BJ (cell line): Measurements from ENCODE around the gene DNAJC11. TPM values are rescaled to one million over a fixed set of nuclear protein-coding genes. Genes with fewer than 3 reads are reported as not detected.

Experiments
- CTCF ChIA-PET: fragments of 350-600 bp; formaldehyde crosslinking; extraction: SDS; loops from one replicate; lab custom pipeline; 2021; ENCODE audit warnings: antibody characterized with exemption, inconsistent platforms; lab: Yijun Ruan, JAX
- POLR2A ChIA-PET: fragments of 300-600 bp; sonication (Branson Sonifier 250); formaldehyde crosslinking; extraction: SDS; loops from one replicate; lab custom pipeline; 2021; ENCODE audit warnings: antibody characterized with exemption; lab: Charles Lee
- DNase-seq: peaks from one replicate; pipeline ENCODE4 v3.0.0-alpha.2; 2011; ENCODE audit warnings: low read depth
- H3K27me3 ChIP-seq: 2 replicates; pipeline ENCODE4 v1.6.0; 2011; ENCODE audit warnings: low read length; ENCODE audit not compliant: control insufficient read depth, insufficient read depth
- H3K36me3 ChIP-seq: 2 replicates; pipeline ENCODE4 v1.5.1; 2011; ENCODE audit warnings: low read length; ENCODE audit not compliant: control insufficient read depth, insufficient read depth
- H3K4me3 ChIP-seq: 2 replicates; pipeline ENCODE4 v1.5.1; 2011; ENCODE audit warnings: low read depth, mild to moderate bottlenecking, control low read depth, low read length
- CTCF ChIP-seq: IDR thresholded peaks from 2 replicates; pipeline ENCODE4 v1.5.1; 2011; ENCODE audit warnings: low read depth, mild to moderate bottlenecking, control low read depth, inconsistent platforms, low read length, moderate library complexity; ENCODE audit not compliant: insufficient read depth
- polyA plus RNA-seq: library from polyadenylated mRNA; depleted of rRNA; stranded (reverse); fragments of >200 nt; gene quantifications from 2 replicates; pipeline ENCODE4 v1.2.3, GENCODE V29; 2011

Gene DNAJC11
- polyA plus RNA-seq, 1 experiment, result 36.0 TPM

DNA sequence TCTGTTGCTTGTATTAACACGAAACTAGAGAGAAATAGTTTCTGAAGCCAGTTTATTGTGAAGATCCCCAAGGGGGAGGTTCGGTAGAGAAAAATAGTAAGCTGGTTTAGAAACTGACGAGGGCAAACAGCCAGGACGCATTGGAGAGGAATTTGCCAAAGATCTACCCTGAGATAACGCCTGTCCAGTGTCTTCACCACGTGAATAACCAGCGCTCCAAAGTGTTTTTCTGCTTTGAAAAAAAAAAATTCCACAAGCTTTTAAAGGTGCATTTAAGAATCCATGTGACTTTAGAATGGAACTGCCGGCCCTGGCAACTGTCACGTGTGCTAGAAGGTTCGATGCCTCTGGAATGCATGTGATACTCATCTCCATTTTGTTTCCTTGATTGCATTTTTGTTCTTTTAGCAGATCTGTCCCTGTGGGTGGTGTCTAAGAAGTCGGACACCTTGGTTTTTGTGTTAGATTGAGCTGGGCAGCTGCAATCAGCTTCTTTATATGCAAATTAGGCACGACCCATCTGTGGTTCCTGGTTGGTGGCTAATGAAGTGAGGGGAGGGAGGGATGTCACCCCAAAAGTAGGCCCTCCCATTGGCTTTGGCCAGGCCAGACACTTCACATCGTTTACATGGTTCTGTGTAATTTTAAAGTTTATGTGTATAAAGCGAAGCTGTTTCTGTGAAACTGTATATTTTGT, 78.2 kb downstream of the DNAJC11 start:
- H3K36me3 ChIP-seq, result peaks cover 42% of the 10 kb centered on the region
- DNase-seq, result no peak
- ChIA-PET POLR2A (no interaction called here), CTCF (interaction anchor here (0.6 to 1.5 kb wide), 4 partner anchors 13 to 130 kb away, joined by 3 to 8 read pairs (median 4); no protein-coding TSS in a partner anchor)
- H3K4me3 ChIP-seq, result no peak overlapping the region
- no peaks in the 10 kb centered on the region for H3K27me3 ChIP-seq
- TF ChIP-seq CTCF, result no peak

DNA sequence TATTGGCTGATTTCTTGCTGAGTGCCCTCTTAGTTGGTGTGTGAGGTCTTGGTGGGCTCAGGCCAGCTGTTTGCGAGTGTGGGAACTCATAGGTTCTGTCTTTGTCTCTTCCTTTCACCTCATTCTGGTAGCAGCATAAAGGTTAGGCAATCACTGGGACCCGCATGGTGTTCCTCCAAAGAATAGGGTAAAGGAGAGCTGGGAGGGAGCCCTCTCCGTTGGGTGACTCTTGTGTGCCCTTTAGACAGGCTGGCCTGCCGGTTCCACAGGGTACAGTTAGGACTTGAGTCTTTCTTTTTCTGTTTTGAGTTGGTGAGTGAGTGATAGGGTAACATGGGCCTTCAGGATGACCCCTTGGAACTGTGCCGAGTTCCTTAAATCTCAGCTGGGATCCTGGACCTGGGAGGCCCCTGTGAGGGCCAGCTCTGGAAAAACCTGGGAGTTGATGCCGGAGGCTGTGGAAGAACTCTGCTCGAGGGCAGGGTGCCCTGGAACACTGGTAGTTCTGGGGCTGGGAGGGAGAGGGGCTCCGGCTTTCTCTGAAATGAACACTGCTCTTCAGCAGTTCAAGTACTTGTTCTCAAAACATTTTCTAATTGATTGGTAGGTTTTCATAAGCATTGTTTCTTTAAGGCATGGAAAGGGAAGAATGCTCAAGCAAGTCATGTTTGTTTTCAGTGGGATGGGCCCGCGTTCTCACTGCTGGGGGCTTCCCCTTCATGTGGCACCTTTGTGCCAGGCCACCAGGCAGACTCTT, 79.0 kb downstream of the DNAJC11 start:
- no peak for TF ChIP-seq CTCF
- Histone ChIP-seq H3K27me3 (no peaks in the 10 kb centered on the region), H3K36me3 (peaks cover 36% of the 10 kb centered on the region), H3K4me3 (no peak overlapping the region)
- DNase-seq, result no peak
- POLR2A ChIA-PET, result no interaction called here
- CTCF ChIA-PET, result interaction anchor here (1.3 to 1.5 kb wide), 3 partner anchors 12 to 68 kb away, joined by 4 read pairs; partner anchors contain the start of gene NOL9

- peaks cover 37% of the 10 kb centered on the region for H3K36me3 ChIP-seq
- no peak overlapping the region for H3K4me3 ChIP-seq
- no peaks in the 10 kb centered on the region for H3K27me3 ChIP-seq
- TF ChIP-seq CTCF, result no peak
- no peak for DNase-seq
- POLR2A ChIA-PET, result no interaction called here
- CTCF ChIA-PET, result interaction anchor here (0.7 to 1.9 kb wide), 3 partner anchors 12 to 67 kb away, joined by 3 to 5 read pairs (median 4); partner anchors contain the start of gene NOL9
Observed at GRCh38 chr1:6621429-6622391, 79.9 kb downstream of the DNAJC11 start.

DNA sequence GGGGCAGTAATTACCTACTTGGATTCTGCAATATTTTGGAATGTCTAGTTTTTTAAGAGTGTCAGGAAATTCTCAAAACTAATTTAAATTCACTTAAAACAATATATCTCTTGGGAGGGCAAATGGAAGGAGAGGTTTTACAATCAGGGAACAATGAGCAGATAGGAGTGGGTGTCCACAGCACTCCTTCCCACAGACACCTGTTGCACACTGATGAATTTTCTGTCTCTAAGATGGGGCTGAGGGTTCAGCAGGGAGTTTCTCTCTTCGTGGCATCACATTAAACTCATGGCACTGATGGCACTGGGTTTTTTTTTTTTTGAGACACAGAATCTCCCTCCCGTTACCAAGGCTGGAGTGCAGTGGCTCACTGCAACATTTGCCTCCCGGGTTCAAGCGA, 82.6 kb downstream of the DNAJC11 start:
- ChIA-PET POLR2A (no interaction called here), CTCF (interaction anchor here (0.9 to 1.1 kb wide), 2 partner anchors 15 to 129 kb away, joined by 3 read pairs; no protein-coding TSS in a partner anchor)
- no peak for TF ChIP-seq CTCF
- Histone ChIP-seq H3K36me3 (peaks cover 37% of the 10 kb centered on the region), H3K4me3 (no peak overlapping the region), H3K27me3 (no peaks in the 10 kb centered on the region)
- DNase-seq, result no peak
